Neural crest cell (in vitro differentiated cells): ENCODE measurements around the gene CALML6. TPM values are rescaled to one million over a fixed set of nuclear protein-coding genes. Genes with fewer than 3 reads are reported as not detected.
A peak's percentile ranks its signal among the peaks of the same experiment; 100 is the strongest.

Source experiments
- DNase-seq: peaks from one replicate; pipeline ENCODE4 v3.0.0; 2021; ENCODE audit warnings: low read depth, mixed read lengths, low spot score
- H3K27ac Mint-ChIP-seq: one replicate; pipeline ENCODE4 v1.8.0; 2021; ENCODE audit warnings: mild to moderate bottlenecking, mixed read lengths; ENCODE audit not compliant: unreplicated experiment
- H3K27me3 Mint-ChIP-seq: 2 replicates; pipeline ENCODE4 v1.8.0; 2021; ENCODE audit warnings: low read depth, mild to moderate bottlenecking, mixed read lengths
- H3K36me3 Mint-ChIP-seq: 2 replicates; pipeline ENCODE4 v1.8.0; 2021; ENCODE audit warnings: low read depth, mild to moderate bottlenecking, mixed read lengths
- H3K4me1 Mint-ChIP-seq: 2 replicates; pipeline ENCODE4 v1.8.0; 2021; ENCODE audit warnings: mixed read lengths
- H3K4me3 Mint-ChIP-seq: one replicate; pipeline ENCODE4 v1.8.0; 2021; ENCODE audit warnings: mild to moderate bottlenecking, mixed read lengths
- H3K9me3 Mint-ChIP-seq: 2 replicates; pipeline ENCODE4 v1.8.0; 2021; ENCODE audit warnings: mixed read lengths
- CTCF ChIP-seq: fragments of 200-600 bp; sonication (generic); conservative IDR thresholded peaks from 2 replicates; pipeline ENCODE4 v1.5.0; 2021; ENCODE audit warnings: antibody characterized with exemption, mild to moderate bottlenecking
- total RNA-seq: library from RNA; stranded (reverse); gene quantifications from 2 replicates; pipeline ENCODE4 v1.2.1, GENCODE V29; 2021

Gene CALML6
- total RNA-seq, 1 donor from 2014 or later, result 0.63 TPM

- no peaks in the 10 kb centered on the region for H3K9me3 Mint-ChIP-seq
- H3K36me3 Mint-ChIP-seq, result no peaks in the 10 kb centered on the region
- peaks cover 10% of the 10 kb centered on the region for H3K27me3 Mint-ChIP-seq
Observed at GRCh38 chr1:1956586-1957532, 41.8 kb downstream of the CALML6 start.

GRCh38 chr1:1957533-1957961 is 42.5 kb downstream of the CALML6 start:
- no peak for TF ChIP-seq CTCF
- peaks cover 10% of the 10 kb centered on the region for H3K27me3 Mint-ChIP-seq
- no peaks in the 10 kb centered on the region for H3K36me3 Mint-ChIP-seq
- H3K27ac Mint-ChIP-seq, result no peak overlapping the region
- no peak overlapping the region for H3K4me3 Mint-ChIP-seq
- H3K4me1 Mint-ChIP-seq, result peaks cover 7% of the 10 kb centered on the region
- H3K9me3 Mint-ChIP-seq, result no peaks in the 10 kb centered on the region
- no peak for DNase-seq

More at GRCh38 chr1:1956586-1957532, 41.8 kb downstream of the CALML6 start:
- TF ChIP-seq CTCF, result no peak
- Mint-ChIP-seq H3K4me1 (peaks cover 5% of the 10 kb centered on the region), H3K4me3 (no peak overlapping the region), H3K27ac (no peak overlapping the region)
- DNase-seq, result no peak

DNA sequence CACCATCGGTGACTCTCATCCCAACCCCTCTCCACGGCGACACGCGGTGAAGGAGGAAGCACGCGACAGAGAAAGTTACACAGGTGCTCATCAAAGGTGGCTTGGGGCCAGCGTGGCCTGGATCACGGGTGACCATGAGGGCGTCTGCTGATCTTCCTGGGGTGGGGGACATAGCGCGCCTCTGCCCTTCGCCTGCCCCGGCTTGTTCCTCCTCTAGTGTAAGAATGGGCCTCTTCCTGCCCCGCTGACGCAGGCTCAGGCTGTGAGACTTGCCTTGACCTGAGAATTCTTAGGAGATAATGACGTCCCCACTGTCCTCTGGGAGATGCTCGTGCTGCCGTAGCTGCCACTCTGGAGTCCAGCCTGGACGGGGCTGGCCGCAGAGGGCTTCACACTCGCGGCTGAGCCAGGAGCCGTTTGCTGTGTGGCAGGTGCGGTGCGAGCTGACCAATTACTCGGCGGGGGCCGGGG is 43.0 kb downstream of the CALML6 start:
- no peak for DNase-seq
- Mint-ChIP-seq H3K4me3 (no peak overlapping the region), H3K9me3 (no peaks in the 10 kb centered on the region), H3K27me3 (peaks cover 10% of the 10 kb centered on the region), H3K4me1 (peaks cover 7% of the 10 kb centered on the region), H3K27ac (no peak overlapping the region), H3K36me3 (no peaks in the 10 kb centered on the region)
- no peak for TF ChIP-seq CTCF

DNA sequence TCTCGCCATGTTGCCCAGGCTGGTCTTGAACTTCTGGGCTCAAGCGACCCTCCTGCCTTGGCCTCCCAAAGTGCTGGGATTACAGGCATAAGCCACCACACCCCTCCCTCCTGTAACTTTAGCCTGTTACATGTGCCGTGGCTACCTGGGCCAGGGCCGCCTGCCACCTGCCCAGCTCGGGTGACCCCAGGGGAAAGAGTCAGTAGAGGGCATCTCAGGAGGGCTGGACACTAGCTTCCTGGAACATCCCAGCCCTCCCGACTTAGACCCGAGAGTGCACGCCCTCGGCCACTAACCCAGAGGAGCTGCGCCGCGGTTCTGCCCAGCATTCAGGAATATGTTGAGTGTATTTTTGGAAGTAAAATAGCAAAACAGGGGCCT is 44.4 kb downstream of the CALML6 start:
- Mint-ChIP-seq H3K9me3 (no peaks in the 10 kb centered on the region), H3K4me1 (peaks cover 7% of the 10 kb centered on the region)

DNA sequence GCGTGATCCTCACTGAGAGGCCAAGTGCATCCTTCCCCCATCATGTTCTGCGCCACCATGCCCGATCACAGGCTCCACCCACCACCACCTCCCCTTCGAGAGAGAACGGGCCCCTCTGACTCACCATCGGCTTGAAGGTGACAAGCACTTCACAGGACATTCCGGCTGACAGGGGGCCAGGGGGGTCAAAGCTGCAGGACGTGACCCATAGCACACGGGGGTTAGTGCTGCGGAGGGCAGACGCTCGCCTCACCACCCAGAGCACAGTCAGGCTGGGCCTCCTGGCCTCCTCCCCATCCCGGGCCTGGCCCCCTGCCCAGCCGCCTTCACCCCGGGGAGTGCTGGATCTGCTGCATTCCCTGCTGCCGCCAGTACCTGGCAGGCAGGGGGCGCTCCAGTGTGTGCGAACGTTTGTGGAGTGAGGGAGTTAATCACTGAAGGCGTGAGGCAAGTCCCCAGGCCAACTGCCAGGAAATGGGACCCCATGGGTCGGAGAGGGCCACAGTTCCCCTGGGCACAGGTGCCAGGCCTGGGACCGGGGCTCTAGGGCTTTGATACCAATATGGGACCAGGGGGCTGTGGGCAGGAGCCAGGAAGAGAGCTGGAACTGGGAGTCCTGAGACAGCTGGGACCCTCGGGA is 44.9 kb downstream of the CALML6 start:
- Mint-ChIP-seq H3K27ac (no peak overlapping the region), H3K4me1 (peaks cover 7% of the 10 kb centered on the region), H3K27me3 (peaks cover 10% of the 10 kb centered on the region), H3K4me3 (no peak overlapping the region), H3K9me3 (no peaks in the 10 kb centered on the region), H3K36me3 (no peaks in the 10 kb centered on the region)
- peak; percentile 92 for TF ChIP-seq CTCF
- peak; percentile 81 for DNase-seq

More for the DNA sequence above, 44.4 kb downstream of the CALML6 start:
- no peaks in the 10 kb centered on the region for H3K36me3 Mint-ChIP-seq
- TF ChIP-seq CTCF, result no peak
- H3K4me3 Mint-ChIP-seq, result no peak overlapping the region
- H3K27me3 Mint-ChIP-seq, result peaks cover 10% of the 10 kb centered on the region
- H3K27ac Mint-ChIP-seq, result no peak overlapping the region
- no peak for DNase-seq
